Stimulated activated CD8-positive, alpha-beta memory T cell treated with anti-CD3 and anti-CD28 coated beads, Interleukin-12 subunit alpha, Interleukin-12 subunit beta, amount 100 ng/mL, for 24 hours (primary cell): ENCODE data around the gene IGSF10.
"Not testable (repeated sequence)": the region's sequence is repeated elsewhere in the genome, so short reads cannot be mapped to it uniquely, and the experiment has no call there.

Source experiments
- DNase-seq: peaks from one replicate; pipeline ENCODE4 v3.0.0-alpha.2; 2020; ENCODE audit errors: extremely low read depth

The IGSF10 gene, protein sequence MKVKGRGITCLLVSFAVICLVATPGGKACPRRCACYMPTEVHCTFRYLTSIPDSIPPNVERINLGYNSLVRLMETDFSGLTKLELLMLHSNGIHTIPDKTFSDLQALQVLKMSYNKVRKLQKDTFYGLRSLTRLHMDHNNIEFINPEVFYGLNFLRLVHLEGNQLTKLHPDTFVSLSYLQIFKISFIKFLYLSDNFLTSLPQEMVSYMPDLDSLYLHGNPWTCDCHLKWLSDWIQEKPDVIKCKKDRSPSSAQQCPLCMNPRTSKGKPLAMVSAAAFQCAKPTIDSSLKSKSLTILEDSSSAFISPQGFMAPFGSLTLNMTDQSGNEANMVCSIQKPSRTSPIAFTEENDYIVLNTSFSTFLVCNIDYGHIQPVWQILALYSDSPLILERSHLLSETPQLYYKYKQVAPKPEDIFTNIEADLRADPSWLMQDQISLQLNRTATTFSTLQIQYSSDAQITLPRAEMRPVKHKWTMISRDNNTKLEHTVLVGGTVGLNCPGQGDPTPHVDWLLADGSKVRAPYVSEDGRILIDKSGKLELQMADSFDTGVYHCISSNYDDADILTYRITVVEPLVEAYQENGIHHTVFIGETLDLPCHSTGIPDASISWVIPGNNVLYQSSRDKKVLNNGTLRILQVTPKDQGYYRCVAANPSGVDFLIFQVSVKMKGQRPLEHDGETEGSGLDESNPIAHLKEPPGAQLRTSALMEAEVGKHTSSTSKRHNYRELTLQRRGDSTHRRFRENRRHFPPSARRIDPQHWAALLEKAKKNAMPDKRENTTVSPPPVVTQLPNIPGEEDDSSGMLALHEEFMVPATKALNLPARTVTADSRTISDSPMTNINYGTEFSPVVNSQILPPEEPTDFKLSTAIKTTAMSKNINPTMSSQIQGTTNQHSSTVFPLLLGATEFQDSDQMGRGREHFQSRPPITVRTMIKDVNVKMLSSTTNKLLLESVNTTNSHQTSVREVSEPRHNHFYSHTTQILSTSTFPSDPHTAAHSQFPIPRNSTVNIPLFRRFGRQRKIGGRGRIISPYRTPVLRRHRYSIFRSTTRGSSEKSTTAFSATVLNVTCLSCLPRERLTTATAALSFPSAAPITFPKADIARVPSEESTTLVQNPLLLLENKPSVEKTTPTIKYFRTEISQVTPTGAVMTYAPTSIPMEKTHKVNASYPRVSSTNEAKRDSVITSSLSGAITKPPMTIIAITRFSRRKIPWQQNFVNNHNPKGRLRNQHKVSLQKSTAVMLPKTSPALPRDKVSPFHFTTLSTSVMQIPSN (N-terminal part only)

DNA sequence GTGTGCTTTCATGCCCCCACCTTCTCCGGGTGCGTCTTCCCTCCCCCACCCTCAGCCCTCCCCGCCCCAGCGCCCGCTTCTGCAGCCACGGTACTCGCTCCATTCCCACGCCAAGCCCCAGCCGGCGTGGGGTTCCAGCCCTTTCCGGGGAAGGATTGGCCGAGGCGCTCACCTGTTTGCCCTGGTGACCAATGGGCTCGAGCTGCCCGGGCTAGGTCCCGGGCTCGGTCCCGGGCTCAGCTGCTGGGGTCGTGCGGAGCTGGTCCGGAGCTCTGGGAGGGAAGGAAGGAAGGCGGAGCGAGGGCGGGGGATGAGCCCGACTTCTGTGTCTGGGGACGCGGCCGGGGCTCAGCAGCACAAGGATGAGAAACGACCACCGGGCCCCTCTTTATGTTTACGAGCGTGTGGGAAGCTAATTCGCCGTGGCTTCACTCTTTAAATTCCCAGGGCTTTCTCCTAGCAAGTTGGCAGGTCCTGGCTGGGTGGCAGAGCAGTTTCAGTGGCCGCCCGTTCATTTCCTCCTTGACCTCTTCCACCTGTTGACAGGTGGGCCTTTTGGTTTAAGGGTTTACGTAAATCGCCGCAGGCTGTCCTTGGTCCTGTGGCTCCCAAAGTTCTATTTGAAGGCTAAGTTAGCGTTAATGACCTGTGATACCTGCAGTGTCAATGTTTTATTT lies at the start of gene IGSF10:
IGSF10 (minus strand) TSS at position 288 of the 677 bp plus-strand sequence. CDS start 2,352 bp downstream, outside the sequence.
- DNase-seq: no peak

- DNase-seq: not testable (repeated sequence)
Observed at GRCh38 chr3:151509468-151510135, 48.7 kb upstream of the IGSF10 start.

DNA sequence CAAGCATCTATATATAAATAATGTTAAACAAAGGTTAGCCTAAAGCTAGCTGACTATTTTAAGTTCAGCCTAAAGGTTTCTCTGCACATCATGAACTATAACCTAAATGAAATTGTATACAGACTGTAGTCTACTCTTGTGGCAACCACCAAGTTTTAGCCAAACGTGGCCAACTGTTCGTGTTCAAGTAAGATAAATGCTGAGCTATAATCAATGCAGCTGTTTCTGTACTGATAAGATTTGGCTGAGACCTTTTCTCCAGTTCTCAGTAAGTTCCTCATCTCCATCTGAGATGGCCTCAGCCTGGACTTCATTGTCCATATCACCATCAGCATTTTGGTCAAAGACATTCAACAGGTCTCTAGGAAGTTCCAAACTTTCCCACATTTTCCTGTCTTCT lies 43.7 kb upstream of the IGSF10 start:
- no peak for DNase-seq

DNA sequence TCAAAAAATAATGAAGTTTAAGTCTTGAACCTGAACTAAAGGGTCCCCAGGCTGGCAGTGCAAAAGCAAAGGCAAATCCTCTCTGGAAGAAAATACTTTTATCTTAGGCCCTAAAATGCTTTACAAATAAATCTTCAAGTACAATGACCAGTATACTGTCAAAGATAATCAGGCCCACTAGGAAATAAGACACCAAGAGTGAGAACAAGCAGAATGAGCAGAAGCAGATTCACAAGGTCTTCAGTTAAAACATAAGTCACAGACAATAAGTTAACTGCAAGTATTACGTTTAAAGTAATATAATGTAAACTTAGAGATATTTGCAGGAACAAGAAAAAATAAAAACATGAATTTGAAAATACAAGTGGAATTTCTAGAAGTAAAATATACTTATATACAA lies 42.2 kb upstream of the IGSF10 start:
- no peak for DNase-seq

- DNase-seq: no peak
Observed at GRCh38 chr3:151501923-151502632, 41.2 kb upstream of the IGSF10 start.

DNA sequence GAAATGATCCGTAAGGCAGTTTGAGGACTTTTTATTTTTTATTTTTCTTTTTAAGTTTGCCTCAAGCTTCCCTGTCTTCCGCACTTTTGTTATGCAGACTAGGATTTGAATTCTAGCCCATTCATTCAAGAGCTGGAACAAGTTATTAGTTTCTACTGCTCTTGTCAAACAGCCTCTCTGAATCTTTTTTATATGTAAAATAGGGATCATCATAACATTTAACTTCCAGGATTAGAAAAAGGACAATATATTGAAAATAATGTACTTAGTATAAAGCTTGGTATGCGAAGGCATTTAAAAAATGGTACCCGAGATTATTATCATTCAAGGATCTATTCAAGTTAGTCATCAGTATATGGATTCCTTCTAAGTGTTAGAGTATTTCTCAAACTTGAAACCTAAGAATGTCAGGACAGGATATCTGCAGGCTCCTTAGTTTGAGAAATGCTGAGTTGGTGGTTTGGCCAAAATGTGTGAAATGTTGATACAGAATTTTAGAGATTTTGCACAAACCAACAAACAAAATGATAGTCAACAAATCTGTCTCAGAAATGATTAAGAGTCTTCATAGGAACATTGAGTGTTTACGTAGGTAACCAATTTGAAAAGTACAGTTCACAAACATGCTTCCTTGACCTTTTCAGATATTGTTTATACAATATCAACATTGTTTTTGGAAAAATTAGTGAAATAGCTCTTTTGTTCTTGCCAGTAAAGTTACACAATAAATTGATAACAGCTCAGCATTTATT lies 40.5 kb upstream of the IGSF10 start:
- DNase-seq: no peak

DNA sequence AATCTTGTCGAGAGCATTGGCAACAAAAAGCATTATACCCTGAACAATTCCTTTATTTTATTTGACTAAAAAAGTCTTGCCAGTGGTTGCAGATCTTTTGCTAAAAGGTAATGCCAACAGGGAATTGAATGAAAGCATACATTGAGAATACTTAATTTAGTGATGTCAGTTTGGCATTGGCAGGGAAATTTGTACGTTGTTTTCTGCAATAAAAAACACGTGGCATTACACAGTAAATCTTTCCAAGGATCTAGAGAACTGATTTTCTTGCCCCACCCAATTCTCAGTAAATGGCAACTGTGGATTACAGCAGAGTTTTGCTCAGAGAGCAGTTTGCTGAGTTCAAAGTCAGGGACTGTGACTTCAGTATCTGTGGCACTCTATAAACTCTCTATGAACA lies 38.3 kb upstream of the IGSF10 start:
- DNase-seq: no peak

- no peak for DNase-seq
Observed at GRCh38 chr3:151491525-151491924, 30.7 kb upstream of the IGSF10 start.

DNA sequence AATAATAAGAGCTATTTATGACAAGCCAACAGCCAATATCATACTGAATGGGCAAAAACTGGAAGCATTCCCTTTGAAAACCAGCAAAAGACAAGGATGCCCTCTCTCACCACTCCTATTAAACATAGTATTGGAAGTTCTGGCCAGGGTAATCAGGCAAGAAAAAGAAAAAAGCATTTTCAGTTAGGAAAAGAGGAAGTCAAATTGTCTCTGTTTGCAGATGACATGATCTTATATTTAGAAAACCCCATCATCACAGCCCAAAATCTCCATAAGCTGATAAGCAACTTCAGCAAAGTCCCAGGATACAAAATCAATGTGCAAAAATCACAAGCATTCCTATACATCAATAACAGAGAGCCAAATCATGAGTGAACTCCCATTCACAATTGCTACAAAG lies 27.0 kb upstream of the IGSF10 start:
- not testable (repeated sequence) for DNase-seq

- DNase-seq: no peak
Observed at GRCh38 chr3:151483961-151484520, 23.2 kb upstream of the IGSF10 start.

DNA sequence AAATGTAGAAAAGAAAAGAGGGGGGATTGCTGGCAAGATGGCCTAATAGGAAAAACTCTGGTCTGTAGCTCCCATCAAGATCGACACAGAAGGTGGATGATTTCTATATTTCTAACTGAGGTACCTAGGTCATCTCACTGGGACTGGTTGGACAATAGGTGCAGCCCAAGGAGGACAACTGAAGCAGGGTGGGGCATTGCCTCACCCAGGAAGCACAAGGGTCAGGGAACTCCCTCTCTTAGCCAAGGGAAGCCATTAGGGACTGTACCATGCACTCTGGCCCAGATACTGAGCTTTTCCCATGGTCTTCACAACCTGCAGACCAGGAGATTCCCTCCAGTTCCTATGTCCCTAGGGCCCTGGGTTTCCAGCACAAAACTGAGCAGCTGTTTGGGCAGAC lies 22.6 kb upstream of the IGSF10 start:
- no peak for DNase-seq

DNA sequence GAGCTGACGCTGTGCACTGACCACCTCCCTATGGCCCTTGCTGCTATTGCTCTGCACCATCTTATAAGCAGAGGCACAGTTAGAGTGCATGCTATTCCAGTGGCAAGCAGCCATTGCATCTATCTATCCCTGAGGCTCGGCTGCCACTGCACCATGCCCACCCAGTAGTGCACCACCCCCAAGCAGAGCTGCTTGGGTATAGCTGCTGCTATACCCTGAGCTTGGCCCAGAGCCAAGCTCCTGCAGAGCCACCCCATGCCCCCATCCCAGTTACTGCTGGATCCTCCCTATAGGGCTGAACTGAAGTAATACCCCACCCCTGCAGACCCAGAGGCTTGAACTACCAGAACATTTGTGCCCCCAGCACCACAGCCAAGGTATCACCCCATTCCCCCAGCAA lies 19.6 kb upstream of the IGSF10 start:
- DNase-seq: no peak

DNA sequence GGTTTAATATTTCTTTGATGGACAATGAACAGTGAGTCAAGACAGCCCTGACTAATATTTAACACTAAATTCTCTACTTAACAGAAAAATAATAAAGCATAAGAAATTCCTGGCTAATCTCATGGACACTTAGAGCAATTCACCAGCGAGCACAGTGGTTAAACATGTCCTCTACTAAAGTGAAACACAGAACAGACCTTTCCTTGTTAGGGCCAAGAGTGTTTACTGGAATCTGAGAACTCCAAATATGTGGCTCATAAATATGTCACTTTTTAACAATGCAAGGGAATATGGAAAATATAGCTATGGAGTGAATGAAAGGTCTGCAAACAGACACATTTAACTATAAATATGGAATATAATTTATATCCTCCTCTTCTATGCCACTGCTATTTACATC lies 18.6 kb upstream of the IGSF10 start:
- DNase-seq: no peak

GRCh38 chr3:151478335-151478697 lies 17.5 kb upstream of the IGSF10 start:
- no peak for DNase-seq

DNA sequence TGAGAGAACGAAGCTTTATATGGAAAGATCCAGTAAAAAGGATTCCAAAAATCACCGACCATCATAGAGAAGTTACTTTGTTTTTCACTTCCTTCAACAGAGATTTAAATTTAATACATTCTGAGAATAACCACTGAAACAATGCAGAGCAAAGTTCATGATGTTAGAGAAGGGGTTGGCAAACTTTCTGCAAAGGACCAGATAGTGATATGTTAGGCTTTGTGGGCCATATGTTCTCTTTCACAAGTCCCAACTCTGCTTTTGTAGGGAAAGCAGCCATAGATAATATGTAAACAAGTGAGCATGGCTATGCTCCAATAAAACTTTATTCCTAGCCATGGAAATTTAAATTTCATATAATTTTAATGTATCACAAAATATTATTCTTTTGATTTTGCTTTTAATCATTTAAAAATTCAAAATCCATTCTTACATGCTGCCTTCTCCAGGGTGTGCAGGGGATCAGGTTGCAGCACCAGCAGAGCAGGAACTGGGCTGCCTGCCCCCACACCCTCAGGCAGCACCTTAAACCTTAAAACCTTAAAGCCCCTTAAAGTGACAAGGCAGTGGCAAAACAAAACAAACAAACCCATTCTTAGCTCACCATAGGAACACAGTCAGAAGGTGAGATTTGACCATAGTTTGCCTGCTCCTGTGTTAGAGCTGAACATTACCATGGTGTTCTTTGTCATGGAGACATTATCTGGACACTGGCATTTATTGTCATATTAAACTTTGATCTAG lies 16.9 kb upstream of the IGSF10 start:
- DNase-seq: no peak

- no peak for DNase-seq
Observed at GRCh38 chr3:151476344-151477018, 15.6 kb upstream of the IGSF10 start.

DNA sequence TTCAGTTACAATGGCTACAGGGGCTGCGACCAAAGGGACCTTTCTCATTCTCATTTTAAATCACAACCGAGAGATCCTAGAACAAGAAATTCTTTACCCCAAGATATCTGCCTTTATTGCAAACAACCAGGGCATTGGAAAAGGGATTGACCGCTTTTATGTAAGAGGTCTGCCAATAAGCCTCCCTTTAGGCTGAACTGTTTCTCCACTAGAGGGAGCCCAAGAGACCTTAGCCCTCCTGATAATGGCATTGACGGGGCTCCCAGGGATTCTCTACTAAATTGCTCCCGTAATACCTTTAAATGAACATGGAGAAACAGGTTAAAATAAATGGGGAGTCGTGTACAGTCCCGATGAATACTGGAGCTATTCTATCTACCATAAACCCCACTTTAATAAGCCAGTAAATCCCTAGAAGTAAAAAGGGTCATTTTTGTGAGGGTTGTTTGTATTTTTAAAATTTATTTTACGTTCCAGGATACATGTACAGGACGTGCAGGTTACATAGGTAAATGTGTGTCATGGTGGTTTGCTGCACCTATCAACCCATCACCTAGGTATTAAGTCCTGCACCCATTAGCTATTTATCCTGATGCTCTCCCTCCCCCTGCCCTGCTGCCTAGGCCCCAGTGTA lies 7.5 kb upstream of the IGSF10 start:
- no peak for DNase-seq
